Measurements from ENCODE around the gene TMEM123. TPM values are rescaled to one million over a fixed set of nuclear protein-coding genes. Genes with fewer than 3 reads are reported as not detected.

TMEM123 gene
- total and polyA plus RNA-seq, 2 of the 13 experiments (the other 11 are each of a cell fraction or from before 2014, with no cell fraction given) = 365 to 2,761 TPM

GRCh38 chr11:102396708-102397563, 55.6 kb downstream of the TMEM123 start:
- intact Hi-C loops (cut with micrococcal nuclease; ENCODE audit: unreplicated experiment) (no loop called here), in situ Hi-C loops (cut with HindIII; ENCODE audit: extremely low pct_ligation_motif_present, low pct_unique_long_range_greater_than_20kb) (no loop called here)
- Histone ChIP-seq H3K79me2 (ENCODE audit: insufficient read depth, low read length) (peaks cover 3% of the 10 kb centered on the region), H3K4me1 (ENCODE audit: insufficient read depth, low read length) (no peaks in the 10 kb centered on the region; the same call in 1 of the 2 replicates), H2AFZ (ENCODE audit: low read length) (no peak overlapping the region), H4K20me1 (ENCODE audit: insufficient read depth, low read length) (peaks cover 24% of the 10 kb centered on the region), H3K4me2 (ENCODE audit: low read depth, low read length) (no peak overlapping the region), H3K9me3 (ENCODE audit: low read length) (no peaks in the 10 kb centered on the region), H3K27me3 (ENCODE audit: control insufficient read depth in 1 of 2, insufficient read depth in 2 of 2, low read length in 2 of 2) (no peaks in the 10 kb centered on the region), H3K27ac (ENCODE audit: extremely low read length, insufficient read depth, low read length) (no peak overlapping the region), H3K4me3 (replicated peaks in 1 of 3; ENCODE audit: insufficient read depth in 1 of 3, low read depth in 2 of 3, low read length in 3 of 3) (no peak overlapping the region), H3K36me3 (replicated peaks in 1 of 2; ENCODE audit: control insufficient read depth in 1 of 2, insufficient read depth in 2 of 2, low read length in 2 of 2) (peaks cover 16 to 47% of the 10 kb centered on the region in 2 experiments), H3K9ac (ENCODE audit: insufficient read depth, low read depth, low read length) (no peak overlapping the region)
- TF ChIP-seq CEBPB (IDR thresholded peaks at IDR 0.05; ENCODE audit: borderline replicate concordance, low read depth, low read length) (peak; percentile 47), ZNF629 (CRISPR knock-in tag; conservative IDR thresholded peaks at IDR 0.05) (no peak), ARNTL (CRISPR knock-in tag; IDR thresholded peaks at IDR 0.05) (no peak), KLF16 (CRISPR knock-in tag; IDR thresholded peaks at IDR 0.05) (no peak), POLR2AphosphoS5 (IDR thresholded peaks at IDR 0.05; ENCODE audit: low read depth, low read length) (peak; percentile 25; the same call in 1 of the 2 replicates), POLR2AphosphoS2 (IDR thresholded peaks at IDR 0.05; ENCODE audit: low read depth, low read length) (peak; percentile 42; the same call in 1 of the 2 replicates), ZBTB34 (CRISPR knock-in tag; IDR thresholded peaks at IDR 0.05) (no peak), RBM22 (optimal IDR thresholded peaks at IDR 0.05; ENCODE audit: low read length) (peak; percentile 83), E2F1 (CRISPR knock-in tag; IDR thresholded peaks at IDR 0.05) (no peak), ZNF101 (CRISPR knock-in tag; IDR thresholded peaks at IDR 0.05; ENCODE audit: borderline replicate concordance, low read depth) (no peak)
- ATAC-seq (no peak), FAIRE-seq (no peak), DNase-seq (ENCODE audit: low spot score) (no peak)
- WGBS (ENCODE audit: low lambda C conversion rate) = 95% methylated on average over 4 of the region's 4 CpGs
- no TSS peak for BruUV-seq (replicated peaks)
- ChIA-PET POLR2A (no interaction called here), CTCF (ENCODE audit: low intra/inter-chr PET ratio, low total read pairs) (no interaction called here)

Data from HepG2 (cell line).